Astrocyte of the cerebellum (primary cell): ENCODE measurements around the gene SYNGR2.

Experiments used
- DNase-seq: peaks from one replicate; pipeline ENCODE4 v3.0.0-alpha.2; 2011; ENCODE audit warnings: low read depth
- H3K4me3 ChIP-seq: 2 replicates; pipeline ENCODE4 v1.5.1; 2011; ENCODE audit warnings: mild to moderate bottlenecking, low read depth, low read length, moderate library complexity
- CTCF ChIP-seq: IDR thresholded peaks from 2 replicates; pipeline ENCODE4 v1.5.1; 2012; ENCODE audit warnings: low read length, low read depth, moderate library complexity, mild to moderate bottlenecking; ENCODE audit errors: missing control alignments
- in situ Hi-C: cut with HindIII; loops from 2 replicates; pipeline ENCODE4 v1.10.0; 2017; ENCODE audit warnings: low sequenced_read_pairs

SYNGR2 gene

GRCh38 chr17:78206298-78206697, 37.9 kb downstream of the SYNGR2 start:
- no peak overlapping the region for H3K4me3 ChIP-seq
- in situ Hi-C loops, result no loop called here
- DNase-seq, result no peak
- TF ChIP-seq CTCF, result no peak

GRCh38 chr17:78208486-78208885, 40.1 kb downstream of the SYNGR2 start:
- no peak for DNase-seq
- H3K4me3 ChIP-seq, result no peak overlapping the region
- TF ChIP-seq CTCF, result no peak
- in situ Hi-C loops, result no loop called here

- H3K4me3 ChIP-seq, result no peak overlapping the region
- in situ Hi-C loops, result no loop called here
- no peak for TF ChIP-seq CTCF
- DNase-seq, result no peak
Measured at GRCh38 chr17:78210111-78210510, 41.7 kb downstream of the SYNGR2 start.

- in situ Hi-C loops, result no loop called here
- DNase-seq, result no peak
- no peak overlapping the region for H3K4me3 ChIP-seq
Measured at GRCh38 chr17:78211032-78211431, 42.7 kb downstream of the SYNGR2 start.

GRCh38 chr17:78214016-78214705, 45.8 kb downstream of the SYNGR2 start, which contains the start of gene BIRC5:
BIRC5 (plus strand) TSS chr17:78214253; CDS start chr17:78214317, 64 bp downstream.
- peak within 1 kb of the TSS; percentile 72 for H3K4me3 ChIP-seq
- in situ Hi-C loops, result no loop called here
- DNase-seq, result peak; percentile 39
- no peak for TF ChIP-seq CTCF

More at GRCh38 chr17:78211032-78211431, 42.7 kb downstream of the SYNGR2 start:
- TF ChIP-seq CTCF, result no peak

- in situ Hi-C loops, result no loop called here
- TF ChIP-seq CTCF, result no peak
- H3K4me3 ChIP-seq, result peak overlapping the region; percentile 72
- DNase-seq, result no peak
Measured at GRCh38 chr17:78214706-78215061, 46.3 kb downstream of the SYNGR2 start.
